ENCODE results near the gene SHKBP1.

- TF ChIP-seq GATA2 (IDR thresholded peaks at IDR 0.05; ENCODE audit: low read depth, low read length) (no peak), GATA3 (IDR thresholded peaks at IDR 0.05; ENCODE audit: low read depth, low read length) (no peak)
These were observed 1.8 kb downstream of the SHKBP1 start for GRCh38 chr19:40578442-40578908.
